Neural cell (in vitro differentiated cells): Measurements from ENCODE around the gene GPI.

Experiments used
- CTCF ChIP-seq: fragments of 450-650 bp; IDR thresholded peaks from 2 replicates; pipeline ENCODE4 v1.5.1; 2014; ENCODE audit warnings: antibody characterized with exemption, mild to moderate bottlenecking, moderate library complexity; ENCODE audit not compliant: poor library complexity, severe bottlenecking
- EP300 ChIP-seq: fragments of 450-650 bp; conservative IDR thresholded peaks from 2 replicates; pipeline ENCODE4 v1.6.1; 2014; ENCODE audit warnings: antibody characterized with exemption, mild to moderate bottlenecking, moderate library complexity; ENCODE audit not compliant: poor library complexity, severe bottlenecking
- EZH2 ChIP-seq: fragments of 200-600, 300-800 bp; shearing (Covaris generic), sonication (generic); IDR thresholded peaks from 2 replicates; pipeline ENCODE4 v1.6.1; 2014; ENCODE audit warnings: antibody characterized with exemption, low read length, borderline replicate concordance, mild to moderate bottlenecking; ENCODE audit not compliant: insufficient read depth, poor library complexity, severe bottlenecking
- MXI1 ChIP-seq: fragments of 450-650 bp; conservative IDR thresholded peaks from 2 replicates; pipeline ENCODE4 v1.6.1; 2014; ENCODE audit warnings: antibody characterized with exemption, mild to moderate bottlenecking; ENCODE audit not compliant: poor library complexity, severe bottlenecking
- POLR2AphosphoS5 ChIP-seq: IDR thresholded peaks from 2 replicates; pipeline ENCODE4 v1.6.1; 2012
- RAD21 ChIP-seq: fragments of 450-650 bp; conservative IDR thresholded peaks from 2 replicates; pipeline ENCODE4 v1.6.1; 2014; ENCODE audit warnings: antibody characterized with exemption, mild to moderate bottlenecking, moderate library complexity
- REST ChIP-seq: IDR thresholded peaks from 2 replicates; pipeline ENCODE4 v1.6.1; 2012; ENCODE audit warnings: borderline replicate concordance
- SMC3 ChIP-seq: fragments of 450-650 bp; conservative IDR thresholded peaks from 2 replicates; pipeline ENCODE4 v1.6.1; 2014; ENCODE audit warnings: antibody characterized with exemption, mild to moderate bottlenecking, moderate library complexity; ENCODE audit not compliant: poor library complexity
- TAF1 ChIP-seq: IDR thresholded peaks from 2 replicates; pipeline ENCODE4 v1.6.1; 2012; ENCODE audit warnings: low read depth

GRCh38 chr19:34351382-34351826, 13.6 kb upstream of the GPI start:
- no peak for TF ChIP-seq CTCF
- no peak for TF ChIP-seq EP300
- no peak for TF ChIP-seq RAD21
- no peak for TF ChIP-seq POLR2AphosphoS5
- TF ChIP-seq EZH2 = no peak
- no peak for TF ChIP-seq TAF1
- TF ChIP-seq REST = no peak
- no peak for TF ChIP-seq MXI1
- TF ChIP-seq SMC3 = no peak
